Osteoblast (primary cell): ENCODE measurements around the gene ADGRD1. TPM values are rescaled to one million over a fixed set of nuclear protein-coding genes. Genes with fewer than 3 reads are reported as not detected.

ENCODE experiments used
- DNase-seq: peaks from one replicate; pipeline ENCODE4 v3.0.0; 2011; ENCODE audit warnings: low spot score, mixed read lengths; ENCODE audit not compliant: insufficient read length; ENCODE audit errors: missing footprints
- H2AFZ ChIP-seq: 2 replicates; pipeline ENCODE4 v1.6.0; 2011; ENCODE audit warnings: mild to moderate bottlenecking, low read length
- H3K27ac ChIP-seq: 2 replicates; pipeline ENCODE4 v1.5.1; 2011; ENCODE audit warnings: mild to moderate bottlenecking, low read depth, low read length, moderate library complexity
- H3K27me3 ChIP-seq: 2 replicates; pipeline ENCODE4 v1.6.0; 2012; ENCODE audit warnings: mild to moderate bottlenecking, control low read depth, inconsistent platforms, low read length, moderate library complexity; ENCODE audit not compliant: insufficient read depth
- H3K36me3 ChIP-seq: 2 replicates; pipeline ENCODE4 v1.5.1; 2011; ENCODE audit warnings: mild to moderate bottlenecking, low read length, control low read depth, moderate library complexity; ENCODE audit not compliant: insufficient read depth
- H3K4me1 ChIP-seq: 2 replicates; pipeline ENCODE4 v1.5.1; 2011; ENCODE audit warnings: mild to moderate bottlenecking, low read length, control low read depth, moderate library complexity; ENCODE audit not compliant: insufficient read depth
- H3K4me2 ChIP-seq: 2 replicates; pipeline ENCODE4 v1.6.0; 2011; ENCODE audit warnings: mild to moderate bottlenecking, low read length; ENCODE audit not compliant: insufficient read depth
- H3K4me3 ChIP-seq: fragments of 200-600 bp; sonication (generic); 3 replicates; pipeline ENCODE4 v1.5.1; 2012; ENCODE audit warnings: mild to moderate bottlenecking, low read length, inconsistent platforms; ENCODE audit not compliant: insufficient read depth
- H3K79me2 ChIP-seq: 2 replicates; pipeline ENCODE4 v1.6.0; 2012; ENCODE audit warnings: mild to moderate bottlenecking, low read length, control low read depth, inconsistent platforms; ENCODE audit not compliant: insufficient read depth
- H3K9me3 ChIP-seq: 2 replicates; pipeline ENCODE4 v1.5.1; 2011; ENCODE audit warnings: low read depth, low read length, control low read depth
- H4K20me1 ChIP-seq: 2 replicates; pipeline ENCODE4 v1.6.0; 2012; ENCODE audit warnings: mild to moderate bottlenecking, low read length, control low read depth; ENCODE audit not compliant: insufficient read depth
- total RNA-seq: library from RNA; depleted of rRNA; stranded (reverse); fragments of >200 nt; gene quantifications from 2 replicates; pipeline ENCODE4 v1.2.3, GENCODE V29; 2012
- TF ChIP-seq, protein P1 (sequence below): IDR thresholded peaks from 2 replicates; pipeline ENCODE4 v1.5.1; 2011; ENCODE audit warnings: mild to moderate bottlenecking, low read depth, low read length, moderate library complexity; ENCODE audit errors: extremely low read depth

Gene ADGRD1
- total RNA-seq, 1 donor, result 0.72 TPM

DNA sequence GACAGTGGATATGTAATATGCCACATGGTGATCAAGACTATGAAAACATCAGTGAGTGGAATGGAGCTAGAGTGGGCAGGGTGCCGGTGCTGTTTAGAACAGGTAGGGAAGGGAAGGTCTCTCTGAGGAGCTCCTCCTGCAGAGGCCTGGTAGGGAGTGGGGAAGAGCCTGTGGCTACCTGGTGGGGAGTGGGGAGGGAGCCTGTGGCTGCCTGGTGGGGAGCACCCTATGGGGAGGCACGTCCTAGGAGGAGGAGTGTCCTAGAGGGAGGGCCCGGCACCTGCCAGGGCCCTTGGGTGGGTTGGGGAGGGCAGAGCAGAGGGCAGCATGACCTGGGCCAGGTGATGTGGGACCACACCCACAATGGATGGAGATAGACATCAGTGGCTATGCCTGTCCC lies 122.6 kb downstream of the ADGRD1 start:
- TF ChIP-seq, protein P1, sequence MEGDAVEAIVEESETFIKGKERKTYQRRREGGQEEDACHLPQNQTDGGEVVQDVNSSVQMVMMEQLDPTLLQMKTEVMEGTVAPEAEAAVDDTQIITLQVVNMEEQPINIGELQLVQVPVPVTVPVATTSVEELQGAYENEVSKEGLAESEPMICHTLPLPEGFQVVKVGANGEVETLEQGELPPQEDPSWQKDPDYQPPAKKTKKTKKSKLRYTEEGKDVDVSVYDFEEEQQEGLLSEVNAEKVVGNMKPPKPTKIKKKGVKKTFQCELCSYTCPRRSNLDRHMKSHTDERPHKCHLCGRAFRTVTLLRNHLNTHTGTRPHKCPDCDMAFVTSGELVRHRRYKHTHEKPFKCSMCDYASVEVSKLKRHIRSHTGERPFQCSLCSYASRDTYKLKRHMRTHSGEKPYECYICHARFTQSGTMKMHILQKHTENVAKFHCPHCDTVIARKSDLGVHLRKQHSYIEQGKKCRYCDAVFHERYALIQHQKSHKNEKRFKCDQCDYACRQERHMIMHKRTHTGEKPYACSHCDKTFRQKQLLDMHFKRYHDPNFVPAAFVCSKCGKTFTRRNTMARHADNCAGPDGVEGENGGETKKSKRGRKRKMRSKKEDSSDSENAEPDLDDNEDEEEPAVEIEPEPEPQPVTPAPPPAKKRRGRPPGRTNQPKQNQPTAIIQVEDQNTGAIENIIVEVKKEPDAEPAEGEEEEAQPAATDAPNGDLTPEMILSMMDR, result no peak
- H3K4me2 ChIP-seq, result no peak overlapping the region
- no peaks in the 10 kb centered on the region for H4K20me1 ChIP-seq
- H3K4me1 ChIP-seq, result no peaks in the 10 kb centered on the region
- H3K4me3 ChIP-seq, result no peak overlapping the region
- no peaks in the 10 kb centered on the region for H3K27me3 ChIP-seq
- H2AFZ ChIP-seq, result no peak overlapping the region
- H3K36me3 ChIP-seq, result no peaks in the 10 kb centered on the region
- H3K9me3 ChIP-seq, result no peaks in the 10 kb centered on the region
- no peaks in the 10 kb centered on the region for H3K79me2 ChIP-seq
- DNase-seq, result peak; percentile 35
- no peak overlapping the region for H3K27ac ChIP-seq

DNA sequence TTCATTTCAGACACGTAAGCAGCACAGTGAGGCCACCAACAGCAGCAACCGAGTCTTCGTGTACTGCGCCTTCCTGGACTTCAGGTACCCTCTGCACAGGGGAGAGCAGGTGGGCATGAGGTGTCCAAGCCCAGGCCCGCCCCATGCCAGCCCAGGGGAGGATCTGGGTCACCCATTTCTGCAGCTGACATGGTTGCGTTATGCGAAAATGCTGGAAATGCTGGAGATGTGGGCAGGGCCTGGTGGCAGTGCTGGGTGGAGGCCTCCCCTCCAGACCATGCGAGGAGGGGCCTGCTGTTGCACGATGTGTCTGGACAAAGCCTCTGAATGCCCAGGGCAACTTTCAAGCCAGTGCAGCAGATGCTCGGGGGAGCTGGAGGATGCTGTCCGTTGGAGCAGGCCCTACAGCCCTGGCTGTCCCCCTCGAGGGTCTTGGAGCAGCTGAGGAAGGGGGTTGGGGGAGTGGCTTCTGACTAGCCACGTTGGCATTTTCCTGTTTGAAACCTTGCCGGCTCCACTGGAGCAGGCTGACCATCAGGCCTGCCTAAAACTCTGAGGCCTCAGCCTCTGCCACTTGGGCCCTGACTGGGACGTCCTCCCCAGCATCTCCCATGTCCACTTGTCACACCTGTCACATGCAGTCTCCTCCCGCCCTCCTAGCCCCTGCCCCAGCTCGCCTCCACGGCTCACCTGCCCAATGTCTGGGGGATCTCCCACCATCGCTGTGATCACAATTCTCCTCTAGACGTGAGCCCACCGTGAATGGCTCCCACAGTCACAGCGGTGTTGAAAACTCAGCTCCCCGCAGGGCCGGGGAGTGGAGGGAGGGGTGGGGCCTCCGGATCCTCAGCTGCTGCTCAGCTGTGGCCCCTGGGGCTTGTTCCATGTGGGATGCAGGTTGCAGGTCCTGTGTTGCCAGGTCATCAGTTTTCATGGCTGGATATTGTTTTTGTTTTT lies 123.4 kb downstream of the ADGRD1 start:
- Histone ChIP-seq H3K27ac (no peak overlapping the region), H3K27me3 (no peaks in the 10 kb centered on the region), H3K36me3 (no peaks in the 10 kb centered on the region), H3K4me2 (no peak overlapping the region), H3K4me1 (no peaks in the 10 kb centered on the region), H3K4me3 (no peak overlapping the region), H3K79me2 (no peaks in the 10 kb centered on the region), H4K20me1 (no peaks in the 10 kb centered on the region), H2AFZ (no peak overlapping the region), H3K9me3 (no peaks in the 10 kb centered on the region)
- DNase-seq, result peak; percentile 50
- TF ChIP-seq, protein P1, result no peak

DNA sequence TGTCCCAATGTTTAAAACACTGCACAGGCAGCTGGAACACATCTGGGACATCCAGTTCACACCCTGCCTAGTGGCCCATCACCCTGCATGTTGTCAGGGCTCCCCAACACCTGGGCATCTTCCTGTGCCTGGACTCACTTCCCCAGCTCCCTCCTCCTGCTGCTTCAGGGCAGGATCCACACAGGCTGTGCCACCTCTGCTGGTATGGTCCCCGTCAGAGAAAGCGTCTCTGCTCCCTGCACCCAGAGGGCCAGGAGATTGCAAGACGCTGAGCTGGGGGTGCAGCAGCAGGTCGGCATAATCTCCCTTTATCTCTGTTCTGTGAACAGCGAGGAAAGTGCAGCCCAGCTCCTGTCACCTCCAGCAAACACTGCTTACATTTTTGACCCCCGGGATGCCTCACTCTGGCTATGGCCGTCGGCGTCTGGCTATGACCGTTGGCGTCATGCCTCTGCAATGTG lies 124.3 kb downstream of the ADGRD1 start:
- Histone ChIP-seq H3K36me3 (no peaks in the 10 kb centered on the region), H3K4me3 (no peak overlapping the region), H3K4me1 (no peaks in the 10 kb centered on the region), H3K9me3 (no peaks in the 10 kb centered on the region), H2AFZ (no peak overlapping the region), H3K27me3 (no peaks in the 10 kb centered on the region), H3K27ac (no peak overlapping the region), H3K79me2 (no peaks in the 10 kb centered on the region), H3K4me2 (no peak overlapping the region), H4K20me1 (no peaks in the 10 kb centered on the region)
- TF ChIP-seq, protein P1, result no peak
- peak; percentile 74 for DNase-seq

DNA sequence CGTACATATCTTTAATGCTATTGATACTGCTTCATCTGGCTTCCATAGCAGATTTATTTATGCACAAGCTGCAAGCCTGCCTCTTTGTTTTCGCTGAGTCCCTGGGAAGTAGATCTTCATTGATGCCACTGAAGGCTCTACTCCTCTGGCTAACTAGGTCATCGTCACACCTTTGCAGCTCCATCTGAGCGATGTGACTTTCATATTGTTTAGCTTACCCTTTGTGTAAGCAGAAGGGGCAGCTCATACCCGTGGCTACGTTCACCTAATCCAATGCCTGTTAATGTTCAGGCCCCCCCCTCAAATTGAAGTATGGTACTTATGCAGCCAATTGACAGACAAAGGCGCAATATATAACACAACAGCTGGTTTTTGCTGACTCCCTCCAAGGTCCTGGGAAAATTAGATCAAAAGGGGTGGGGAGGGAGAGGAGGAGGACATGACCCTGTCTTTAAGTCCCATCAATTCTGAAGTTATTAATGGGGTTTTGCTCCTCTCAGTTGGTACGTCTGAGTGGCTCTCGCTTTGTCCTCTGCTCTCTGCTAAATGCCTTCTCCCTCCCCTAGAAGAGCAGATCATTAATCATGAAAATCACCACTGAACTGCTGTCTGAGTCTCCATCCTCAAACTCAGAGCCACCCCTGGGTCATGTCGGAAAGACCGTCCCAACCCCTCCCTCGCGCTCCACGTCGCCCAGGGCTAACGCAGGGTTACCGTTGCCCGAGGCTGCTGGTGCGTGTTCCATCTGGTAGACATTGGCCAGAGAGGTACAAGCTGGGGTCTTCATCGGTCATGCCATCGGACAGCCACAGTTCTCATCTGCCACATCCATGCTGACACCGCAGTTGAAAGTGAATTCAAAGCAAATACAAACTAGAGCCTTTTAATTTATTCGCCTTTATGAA lies 128.8 kb downstream of the ADGRD1 start:
- Histone ChIP-seq H3K4me2 (no peak overlapping the region), H3K4me3 (no peak overlapping the region), H4K20me1 (no peaks in the 10 kb centered on the region), H3K4me1 (no peaks in the 10 kb centered on the region), H3K9me3 (no peaks in the 10 kb centered on the region), H3K27ac (no peak overlapping the region), H3K36me3 (no peaks in the 10 kb centered on the region), H3K79me2 (no peaks in the 10 kb centered on the region), H2AFZ (no peak overlapping the region), H3K27me3 (no peaks in the 10 kb centered on the region)
- DNase-seq, result peak; percentile 34
- TF ChIP-seq, protein P1, result no peak
